ENCODE measurements around the gene ZNF396.

- TF ChIP-seq, protein P1, sequence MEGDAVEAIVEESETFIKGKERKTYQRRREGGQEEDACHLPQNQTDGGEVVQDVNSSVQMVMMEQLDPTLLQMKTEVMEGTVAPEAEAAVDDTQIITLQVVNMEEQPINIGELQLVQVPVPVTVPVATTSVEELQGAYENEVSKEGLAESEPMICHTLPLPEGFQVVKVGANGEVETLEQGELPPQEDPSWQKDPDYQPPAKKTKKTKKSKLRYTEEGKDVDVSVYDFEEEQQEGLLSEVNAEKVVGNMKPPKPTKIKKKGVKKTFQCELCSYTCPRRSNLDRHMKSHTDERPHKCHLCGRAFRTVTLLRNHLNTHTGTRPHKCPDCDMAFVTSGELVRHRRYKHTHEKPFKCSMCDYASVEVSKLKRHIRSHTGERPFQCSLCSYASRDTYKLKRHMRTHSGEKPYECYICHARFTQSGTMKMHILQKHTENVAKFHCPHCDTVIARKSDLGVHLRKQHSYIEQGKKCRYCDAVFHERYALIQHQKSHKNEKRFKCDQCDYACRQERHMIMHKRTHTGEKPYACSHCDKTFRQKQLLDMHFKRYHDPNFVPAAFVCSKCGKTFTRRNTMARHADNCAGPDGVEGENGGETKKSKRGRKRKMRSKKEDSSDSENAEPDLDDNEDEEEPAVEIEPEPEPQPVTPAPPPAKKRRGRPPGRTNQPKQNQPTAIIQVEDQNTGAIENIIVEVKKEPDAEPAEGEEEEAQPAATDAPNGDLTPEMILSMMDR (conservative IDR thresholded peaks at IDR 0.05; ENCODE audit: low read depth in 2 of 2) = no peak
- no peak for TF ChIP-seq CREB1 (CRISPR knock-in tag; IDR thresholded peaks at IDR 0.05; ENCODE audit: low read depth)
- TF ChIP-seq EZH2phosphoT487 (IDR thresholded peaks at IDR 0.05; ENCODE audit: unreplicated experiment) = no peak
- TF ChIP-seq, protein P2, sequence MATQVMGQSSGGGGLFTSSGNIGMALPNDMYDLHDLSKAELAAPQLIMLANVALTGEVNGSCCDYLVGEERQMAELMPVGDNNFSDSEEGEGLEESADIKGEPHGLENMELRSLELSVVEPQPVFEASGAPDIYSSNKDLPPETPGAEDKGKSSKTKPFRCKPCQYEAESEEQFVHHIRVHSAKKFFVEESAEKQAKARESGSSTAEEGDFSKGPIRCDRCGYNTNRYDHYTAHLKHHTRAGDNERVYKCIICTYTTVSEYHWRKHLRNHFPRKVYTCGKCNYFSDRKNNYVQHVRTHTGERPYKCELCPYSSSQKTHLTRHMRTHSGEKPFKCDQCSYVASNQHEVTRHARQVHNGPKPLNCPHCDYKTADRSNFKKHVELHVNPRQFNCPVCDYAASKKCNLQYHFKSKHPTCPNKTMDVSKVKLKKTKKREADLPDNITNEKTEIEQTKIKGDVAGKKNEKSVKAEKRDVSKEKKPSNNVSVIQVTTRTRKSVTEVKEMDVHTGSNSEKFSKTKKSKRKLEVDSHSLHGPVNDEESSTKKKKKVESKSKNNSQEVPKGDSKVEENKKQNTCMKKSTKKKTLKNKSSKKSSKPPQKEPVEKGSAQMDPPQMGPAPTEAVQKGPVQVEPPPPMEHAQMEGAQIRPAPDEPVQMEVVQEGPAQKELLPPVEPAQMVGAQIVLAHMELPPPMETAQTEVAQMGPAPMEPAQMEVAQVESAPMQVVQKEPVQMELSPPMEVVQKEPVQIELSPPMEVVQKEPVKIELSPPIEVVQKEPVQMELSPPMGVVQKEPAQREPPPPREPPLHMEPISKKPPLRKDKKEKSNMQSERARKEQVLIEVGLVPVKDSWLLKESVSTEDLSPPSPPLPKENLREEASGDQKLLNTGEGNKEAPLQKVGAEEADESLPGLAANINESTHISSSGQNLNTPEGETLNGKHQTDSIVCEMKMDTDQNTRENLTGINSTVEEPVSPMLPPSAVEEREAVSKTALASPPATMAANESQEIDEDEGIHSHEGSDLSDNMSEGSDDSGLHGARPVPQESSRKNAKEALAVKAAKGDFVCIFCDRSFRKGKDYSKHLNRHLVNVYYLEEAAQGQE (IDR thresholded peaks at IDR 0.05; ENCODE audit: unreplicated experiment) = no peak
- TF ChIP-seq JUNB (IDR thresholded peaks at IDR 0.05; ENCODE audit: unreplicated experiment) = no peak
- TF ChIP-seq POLR2AphosphoS5 (IDR thresholded peaks at IDR 0.05; ENCODE audit: low read depth) = no peak
- TF ChIP-seq EZH2 (IDR thresholded peaks at IDR 0.05; ENCODE audit: low read depth, unreplicated experiment) = no peak
Measured at GRCh38 chr18:35345950-35346349, 31.2 kb downstream of the ZNF396 start.

All from GM23338 (cell line).